CD4-positive, alpha-beta T cell treated with Interleukin-4 for 1 hour (primary cell): ENCODE results near the gene BLOC1S6.

Experiments used
- DNase-seq, 2 donors: peaks; one replicate each; pipeline ENCODE4 v3.0.0-alpha.2; 2020 to 2022

BLOC1S6 gene, protein sequence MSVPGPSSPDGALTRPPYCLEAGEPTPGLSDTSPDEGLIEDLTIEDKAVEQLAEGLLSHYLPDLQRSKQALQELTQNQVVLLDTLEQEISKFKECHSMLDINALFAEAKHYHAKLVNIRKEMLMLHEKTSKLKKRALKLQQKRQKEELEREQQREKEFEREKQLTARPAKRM

DNA sequence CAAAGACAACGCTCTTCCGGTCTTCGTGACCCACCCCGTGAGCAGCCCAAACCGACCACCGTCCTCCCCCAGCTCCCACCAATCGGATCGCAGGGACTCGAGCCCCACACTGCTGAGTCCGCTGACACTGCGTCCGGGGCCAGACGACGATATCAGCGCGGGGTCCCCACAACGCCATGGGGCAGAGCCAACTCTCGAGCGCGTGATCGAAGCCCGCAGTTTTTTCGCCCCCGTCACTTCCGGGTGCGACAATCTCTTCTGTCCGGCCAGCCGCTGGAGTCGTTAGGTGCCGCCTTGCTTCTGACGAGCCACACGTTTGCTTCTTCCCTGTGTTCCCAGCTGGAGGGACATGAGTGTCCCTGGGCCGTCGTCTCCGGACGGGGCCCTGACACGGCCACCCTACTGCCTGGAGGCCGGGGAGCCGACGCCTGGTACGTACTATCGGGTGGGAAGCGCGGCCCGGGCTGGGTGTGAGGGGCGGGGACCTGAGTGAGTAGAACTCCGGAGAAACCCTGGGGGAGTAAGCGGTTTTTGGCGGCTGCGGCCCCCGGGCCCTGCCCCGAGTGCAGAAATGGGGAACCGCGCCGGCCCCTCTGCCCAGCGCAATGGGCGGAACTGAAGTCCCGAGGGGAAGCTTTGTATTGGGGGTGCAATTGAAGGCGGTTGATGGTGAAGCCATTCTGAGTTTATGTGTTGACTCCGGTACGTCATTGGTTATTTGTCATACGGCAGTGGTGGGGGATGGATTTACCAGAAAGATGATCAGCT lies at the start of gene BLOC1S6:
Gene BLOC1S6 (plus strand): TSS at position 285 of the 768 bp plus-strand sequence. CDS start 65 bp downstream, at position 350.
- DNase-seq = peak; percentile 93

DNA sequence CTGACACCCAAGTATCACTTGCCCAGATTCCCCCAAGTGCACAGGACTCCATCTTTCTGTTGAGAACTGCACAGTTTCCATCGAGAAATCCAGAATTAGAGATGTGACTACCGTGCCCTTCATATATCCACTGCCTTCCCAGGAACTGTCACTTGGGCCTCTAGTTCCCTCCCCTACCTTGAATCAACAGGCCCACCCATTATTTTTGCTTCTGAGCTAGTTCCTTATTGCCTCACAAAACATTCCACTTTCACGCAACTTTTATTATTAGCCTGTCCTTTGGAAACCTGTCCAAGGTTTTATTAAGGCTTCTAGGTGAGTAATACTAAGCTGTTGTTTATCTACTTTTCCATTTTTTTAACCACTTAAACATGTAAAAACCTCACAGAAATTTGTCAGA lies 47.5 kb upstream of the BLOC1S6 start:
- DNase-seq = no peak

DNA sequence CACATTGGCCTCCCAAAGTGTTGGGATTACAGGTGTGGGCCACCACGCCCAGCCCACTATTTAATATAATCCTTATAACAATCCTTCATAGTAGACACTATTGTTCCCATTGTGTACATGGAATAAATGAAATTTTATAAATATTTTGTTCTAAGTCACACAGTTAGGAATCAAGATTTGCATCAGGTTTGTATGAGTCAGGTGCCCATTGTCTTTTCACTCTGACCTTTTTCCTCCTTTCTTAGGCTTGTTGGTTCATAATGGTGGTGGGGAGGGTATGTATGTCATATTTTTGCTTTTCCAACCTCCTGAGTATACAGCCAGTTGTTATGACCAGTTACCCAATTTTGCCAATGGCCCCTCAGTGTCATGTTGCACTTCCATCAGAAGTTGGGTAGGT lies 46.6 kb upstream of the BLOC1S6 start:
- DNase-seq = no peak

DNA sequence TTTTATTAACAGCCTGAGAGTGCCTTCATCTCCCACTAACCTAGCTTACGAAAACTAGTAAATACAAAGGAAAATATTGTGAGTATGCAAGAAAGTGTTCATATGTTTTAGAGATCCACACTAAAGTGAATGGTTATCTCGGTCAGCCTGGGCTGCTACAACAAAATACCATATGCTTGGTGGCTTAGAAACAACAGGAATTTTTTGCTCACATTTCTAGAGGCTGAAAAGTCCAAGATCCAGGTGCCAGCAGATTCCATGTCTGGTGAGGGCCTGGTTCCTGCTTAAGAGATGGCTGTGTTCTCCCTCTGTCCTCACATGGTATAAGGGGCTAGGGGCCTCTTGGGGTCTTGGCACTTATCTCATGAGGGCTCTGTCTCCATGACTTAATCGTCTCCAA lies 44.1 kb upstream of the BLOC1S6 start:
- DNase-seq = no peak

DNA sequence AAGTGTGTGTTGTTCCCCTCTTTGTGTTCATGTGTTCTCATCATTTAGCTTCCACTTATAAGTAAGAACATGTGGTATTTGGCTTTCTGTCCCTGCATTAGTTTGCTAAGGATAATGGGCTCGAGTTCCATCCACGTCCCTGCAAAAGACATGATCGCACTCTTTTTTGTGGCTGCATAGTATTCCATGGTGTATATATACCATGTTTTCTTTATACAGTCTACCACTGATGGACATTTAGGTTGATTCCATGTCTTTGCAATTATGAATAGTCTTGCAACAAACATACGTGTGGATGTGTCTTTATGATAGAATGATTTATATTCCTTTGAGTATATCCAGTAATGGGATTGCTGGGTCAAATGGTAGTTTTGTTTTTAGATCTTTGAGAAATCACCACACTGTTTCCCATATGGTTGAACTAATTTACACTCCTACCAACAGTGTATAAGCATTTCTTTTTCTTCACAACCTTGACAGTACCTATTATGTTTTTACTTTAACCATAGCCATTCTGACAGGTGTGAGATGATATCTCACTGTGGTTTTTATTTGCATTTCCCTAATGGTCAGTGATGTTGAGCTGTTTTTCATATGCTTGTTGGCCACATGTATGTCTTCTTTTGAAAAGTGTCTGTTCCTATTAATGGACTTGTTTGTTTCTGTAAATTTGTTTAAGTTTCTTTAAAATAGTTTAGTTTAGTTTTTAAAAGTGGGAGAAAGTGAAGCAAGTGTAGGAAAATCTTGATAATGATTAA lies 42.7 kb upstream of the BLOC1S6 start:
- DNase-seq = no peak

DNA sequence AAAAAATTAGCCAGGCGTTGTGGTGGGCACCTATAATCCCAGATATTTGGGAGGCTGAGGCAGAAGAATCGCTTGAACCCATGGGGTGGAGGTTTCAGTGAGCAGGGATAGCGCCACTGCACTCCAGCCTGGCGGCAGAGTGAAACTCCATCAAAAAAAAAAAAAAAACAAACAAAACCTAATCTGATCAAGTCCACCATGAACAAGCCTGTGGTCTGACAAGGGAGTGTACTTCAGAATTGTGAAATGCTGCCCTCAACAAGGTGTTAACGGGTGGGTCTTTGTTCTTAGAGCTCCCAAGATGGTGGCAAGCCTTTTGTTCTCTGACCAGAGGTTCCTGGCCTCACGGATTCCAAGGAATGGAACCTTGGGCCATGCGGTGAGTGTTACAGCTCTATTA lies 40.4 kb upstream of the BLOC1S6 start:
- no peak for DNase-seq

DNA sequence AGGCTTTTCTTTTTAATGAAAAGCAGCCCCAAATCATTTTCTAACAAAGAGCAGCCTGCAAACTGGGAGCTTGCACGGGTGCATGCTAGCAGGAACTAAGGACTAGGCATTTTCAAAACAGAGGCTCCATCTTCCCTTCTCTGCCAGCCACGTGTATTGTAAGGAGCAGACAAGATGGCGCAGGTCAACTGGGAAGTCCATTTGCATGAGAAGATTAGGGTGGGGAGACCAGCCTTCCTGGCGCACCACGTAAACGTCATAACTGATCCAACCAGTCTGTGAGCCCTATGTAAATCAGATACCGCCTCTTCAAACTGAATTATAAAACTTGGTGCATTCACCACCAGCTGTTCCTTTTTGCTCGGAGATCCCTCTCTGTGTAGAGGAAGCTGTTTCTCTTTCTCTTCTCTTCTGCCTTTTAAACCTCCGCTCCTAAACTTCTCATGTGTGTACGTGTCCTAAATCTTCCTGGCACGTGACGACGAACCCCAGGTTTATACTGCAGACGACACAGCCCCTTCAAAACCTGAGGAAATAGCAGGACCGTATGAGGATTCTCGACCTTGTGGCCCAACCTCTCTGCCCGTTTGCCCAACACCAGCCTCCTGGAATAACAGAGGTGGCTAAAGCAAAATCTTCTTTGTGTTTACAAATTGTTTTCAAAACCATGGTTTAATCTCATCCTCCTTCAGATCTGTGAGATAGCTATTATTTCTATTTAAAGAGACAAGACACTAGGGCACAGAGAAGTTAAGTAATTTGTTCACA lies 38.2 kb upstream of the BLOC1S6 start:
- no peak for DNase-seq

DNA sequence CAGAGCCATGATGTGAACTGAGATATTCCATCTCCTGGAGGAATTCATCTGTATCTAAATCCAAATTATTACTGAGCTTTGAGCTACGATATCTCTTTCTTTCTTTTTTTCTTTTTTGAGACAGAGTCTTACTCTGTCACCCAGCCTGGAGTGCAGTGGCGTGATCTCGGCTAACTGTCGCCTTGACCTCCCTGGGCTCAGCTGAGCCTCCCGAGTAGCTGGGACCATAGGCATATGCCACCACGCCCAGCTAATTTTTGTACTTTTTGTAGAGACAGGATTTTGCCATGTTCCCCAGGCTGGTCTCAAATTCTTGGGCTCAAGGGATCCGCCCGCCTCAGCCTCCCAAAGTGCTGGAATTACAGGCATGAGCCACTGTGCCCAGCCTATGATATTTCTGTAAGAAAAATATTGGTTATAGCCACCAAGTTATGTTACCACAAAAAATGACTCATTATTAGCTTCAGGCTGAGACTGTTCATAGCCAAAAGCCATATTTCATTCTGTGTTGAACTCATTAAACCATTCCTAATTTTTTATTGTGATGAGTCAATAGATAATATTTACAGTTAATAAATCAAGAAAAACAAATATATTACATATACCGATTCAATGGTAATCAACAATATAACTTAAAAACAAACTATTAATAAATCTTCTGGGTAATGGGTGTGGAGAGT lies 37.5 kb upstream of the BLOC1S6 start:
- no peak for DNase-seq

DNA sequence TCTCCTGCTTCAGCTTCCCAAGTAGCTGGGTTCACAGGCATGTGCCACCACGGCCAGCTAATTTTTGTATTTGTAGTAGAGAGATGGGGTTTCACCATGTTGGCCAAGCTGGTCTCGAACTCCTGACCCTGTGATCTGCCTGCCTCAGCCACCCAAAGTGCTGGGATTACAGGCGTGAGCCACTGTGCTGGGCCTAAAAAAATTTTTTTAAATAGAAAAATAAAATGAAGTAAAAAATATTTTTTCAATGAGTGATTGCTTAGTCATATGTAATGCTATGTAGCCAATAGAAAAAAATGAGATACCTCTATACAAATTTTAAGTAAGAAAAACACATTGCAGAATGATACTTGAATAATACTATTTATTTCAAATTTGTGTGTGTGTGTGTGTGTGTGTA lies 36.7 kb upstream of the BLOC1S6 start:
- no peak for DNase-seq

DNA sequence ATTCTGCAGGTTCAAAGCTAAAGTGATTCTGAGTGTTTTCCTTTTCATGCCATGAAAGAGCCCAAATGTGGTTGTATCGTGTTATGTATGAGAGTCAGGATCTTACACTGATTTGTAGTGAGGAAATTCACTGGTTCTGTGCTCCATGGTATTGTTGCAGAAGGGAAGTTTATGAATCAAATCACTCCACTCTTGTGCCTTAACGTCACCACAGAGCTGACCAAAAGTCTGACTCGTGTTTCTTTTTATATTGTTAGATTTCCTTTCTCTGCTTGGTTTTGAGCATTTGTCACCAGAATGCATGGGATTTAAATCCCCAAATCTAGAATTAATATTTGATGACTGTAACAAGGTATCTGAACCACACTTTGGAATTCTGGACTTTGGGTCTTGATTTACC lies 35.5 kb upstream of the BLOC1S6 start:
- DNase-seq = no peak

DNA sequence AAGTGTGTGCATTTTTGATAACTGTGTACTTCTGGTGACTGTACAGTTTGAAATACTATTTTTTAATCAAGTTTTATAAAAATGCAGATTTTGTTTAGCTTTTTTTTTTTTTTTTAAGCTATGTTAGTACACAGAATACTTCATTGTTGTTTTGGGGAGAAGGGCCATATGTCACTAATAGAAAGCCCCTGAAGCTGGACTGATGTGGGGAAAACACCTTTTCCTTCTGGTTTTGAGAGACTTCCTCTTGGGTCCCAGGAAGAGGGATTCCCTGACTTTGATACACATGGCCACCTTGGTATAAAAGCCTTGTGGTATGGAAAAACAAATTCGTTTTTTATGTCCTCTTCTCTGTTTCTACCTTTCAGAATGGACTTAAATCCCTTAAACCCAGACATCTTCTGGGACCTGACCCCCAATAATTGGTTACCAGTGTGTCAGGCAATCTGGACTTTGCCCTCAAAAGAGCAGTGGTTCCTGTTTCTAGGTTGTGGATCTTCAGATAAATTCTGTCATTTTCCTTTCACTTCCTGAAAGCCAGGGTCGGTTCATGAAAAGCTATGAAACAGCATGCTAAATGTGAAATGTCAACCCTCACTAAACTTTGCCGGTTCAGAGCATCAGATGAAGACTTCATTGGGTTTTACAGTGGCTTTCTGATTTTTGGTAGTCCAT lies 31.1 kb upstream of the BLOC1S6 start:
- DNase-seq = no peak

DNA sequence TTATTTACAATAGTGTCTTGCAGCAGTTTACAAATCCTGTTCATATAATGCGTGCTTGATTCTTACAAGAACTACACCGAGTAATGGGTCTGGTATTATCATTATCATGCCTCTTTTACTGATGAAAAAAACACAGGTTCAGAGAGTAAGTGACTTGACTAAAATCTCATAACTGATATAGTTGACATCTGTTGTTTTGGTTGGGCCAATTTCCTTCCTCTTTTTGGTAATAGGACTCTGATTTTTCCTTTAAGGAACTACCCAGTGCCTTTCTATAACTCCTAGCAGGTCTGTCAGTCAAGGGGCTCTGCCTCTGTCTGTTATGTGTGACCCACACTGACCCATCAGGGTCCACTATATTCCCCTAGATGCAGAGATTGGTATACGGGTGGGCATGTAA lies 14.6 kb upstream of the BLOC1S6 start:
- DNase-seq = no peak

DNA sequence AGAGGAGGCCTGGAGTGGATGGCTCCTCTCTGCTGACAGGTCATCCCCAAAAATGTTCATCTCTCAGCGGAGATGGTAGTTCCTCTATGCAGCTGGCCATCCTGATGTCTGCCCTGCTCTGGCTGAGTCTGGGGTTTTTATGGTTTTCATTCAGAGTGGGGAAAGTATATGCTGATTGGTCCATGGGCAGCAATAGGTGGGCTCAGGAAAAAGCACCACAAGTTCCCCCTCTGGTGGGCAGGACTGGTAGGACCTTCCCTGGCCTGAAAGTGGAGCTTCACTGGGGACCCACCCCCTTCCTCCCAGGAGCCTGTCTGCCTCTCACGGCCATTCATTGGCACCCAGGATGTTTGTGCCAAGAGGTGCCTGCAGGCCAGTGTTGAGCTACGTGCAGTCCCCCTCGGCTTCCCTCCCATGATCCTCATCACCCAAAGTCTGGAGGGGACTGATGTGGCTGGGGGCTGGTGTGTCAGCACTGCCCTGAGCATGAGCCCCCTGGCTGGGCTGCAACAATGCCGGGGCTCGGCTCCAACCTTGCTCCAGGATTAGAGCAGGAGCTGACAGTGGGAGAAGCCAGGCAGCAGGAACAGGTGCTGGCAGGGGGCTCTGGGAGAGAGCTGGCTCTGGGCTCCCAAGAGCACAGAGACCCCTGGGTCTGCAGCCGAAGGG lies 13.1 kb upstream of the BLOC1S6 start:
- DNase-seq = peak in 1 of 2 donors; percentile 18

DNA sequence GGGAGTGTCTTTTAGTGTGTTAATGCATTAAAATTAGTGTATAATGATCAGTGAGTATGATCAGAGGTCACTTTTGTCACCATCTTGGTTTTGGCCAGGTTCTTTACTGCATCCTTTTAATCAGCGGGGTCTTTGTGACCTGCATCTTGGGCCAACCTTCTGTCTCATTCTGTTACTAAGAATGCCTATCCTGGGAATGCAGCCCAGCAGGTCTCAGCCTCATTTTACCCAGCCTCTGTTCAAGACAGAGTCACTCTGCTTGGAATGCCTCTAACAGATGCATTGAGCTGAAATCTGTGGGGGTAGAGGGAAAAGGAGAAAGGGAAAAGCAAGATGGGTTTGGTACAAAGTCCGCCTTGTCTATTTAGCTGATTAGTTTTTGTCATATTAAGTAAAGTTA lies 5.3 kb upstream of the BLOC1S6 start:
- no peak for DNase-seq

DNA sequence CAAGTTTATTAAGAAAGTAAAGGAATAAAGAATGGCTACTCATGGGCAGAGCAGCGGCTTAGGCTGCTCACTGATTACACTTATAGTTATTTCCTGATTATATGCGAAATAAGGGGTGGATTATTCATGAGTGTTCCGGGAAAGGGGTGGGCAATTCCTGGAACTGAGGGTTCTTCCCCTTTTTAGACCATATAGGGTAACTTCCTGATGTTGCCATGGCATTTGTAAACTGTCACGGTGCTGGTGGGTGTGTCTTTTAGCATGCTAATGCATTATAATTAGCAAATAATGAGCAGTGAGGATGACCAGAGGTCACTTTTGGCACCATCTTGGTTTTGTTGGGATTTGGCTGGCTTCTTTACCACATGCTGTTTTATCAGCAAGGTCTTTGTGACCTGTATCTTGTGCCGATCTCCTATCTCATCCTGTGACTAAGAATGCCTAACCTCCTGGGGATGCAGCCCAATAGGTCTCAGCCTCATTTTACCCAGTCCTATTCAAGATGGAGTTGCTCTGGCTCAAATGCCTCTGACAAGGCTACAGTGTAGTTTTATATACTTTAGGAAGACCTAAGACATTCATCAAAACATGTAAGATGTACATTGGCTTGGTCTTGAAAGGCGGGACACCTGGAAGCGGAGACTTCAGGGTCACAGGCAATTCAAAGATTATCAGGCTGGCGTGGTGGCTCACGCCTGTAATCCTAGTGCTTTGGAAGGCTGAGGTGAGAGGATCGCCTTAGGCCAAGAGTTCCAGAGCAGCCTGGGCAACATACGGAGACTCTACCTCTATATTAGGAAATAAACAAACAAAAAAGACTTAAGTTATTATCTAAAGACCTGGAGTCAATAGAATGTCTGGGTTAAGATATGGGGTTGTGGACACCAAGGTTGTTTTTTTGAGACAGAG lies 3.2 kb upstream of the BLOC1S6 start:
- peak; percentile 35 to 78 for DNase-seq

DNA sequence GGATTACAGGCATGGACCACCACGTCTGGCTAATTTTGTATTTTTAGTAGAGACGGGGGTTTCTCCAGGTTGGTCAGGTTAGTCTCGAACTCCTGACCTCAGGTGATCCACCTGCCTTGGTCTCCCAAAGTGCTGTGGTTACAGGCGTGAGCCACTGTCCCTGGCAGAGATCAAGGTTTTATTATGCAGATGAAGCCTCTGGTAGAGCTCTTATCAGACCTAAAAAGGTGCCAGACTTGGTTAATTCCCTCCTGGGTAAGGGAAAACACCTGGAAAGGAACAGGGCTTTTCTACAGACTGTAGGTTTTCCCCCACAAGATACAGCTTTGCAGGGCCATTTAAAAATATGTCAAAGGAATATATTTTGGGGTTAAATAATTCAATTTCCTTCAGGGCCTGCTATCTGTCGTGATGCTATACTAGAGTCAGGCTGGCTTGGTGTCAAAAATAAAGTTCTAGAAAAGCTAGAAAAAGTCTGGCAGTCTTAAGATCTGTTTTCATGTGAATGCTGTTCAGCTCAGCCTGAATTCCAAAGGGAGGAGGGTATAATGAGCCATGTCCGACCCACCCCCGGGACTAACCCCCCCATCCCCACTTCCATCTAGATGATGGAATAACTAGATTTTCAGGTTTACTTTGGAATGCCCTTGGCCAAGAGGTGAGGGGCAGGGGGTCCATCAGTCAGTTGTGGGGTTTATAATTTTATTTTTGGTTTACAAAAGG lies 1.9 kb upstream of the BLOC1S6 start:
- no peak for DNase-seq

DNA sequence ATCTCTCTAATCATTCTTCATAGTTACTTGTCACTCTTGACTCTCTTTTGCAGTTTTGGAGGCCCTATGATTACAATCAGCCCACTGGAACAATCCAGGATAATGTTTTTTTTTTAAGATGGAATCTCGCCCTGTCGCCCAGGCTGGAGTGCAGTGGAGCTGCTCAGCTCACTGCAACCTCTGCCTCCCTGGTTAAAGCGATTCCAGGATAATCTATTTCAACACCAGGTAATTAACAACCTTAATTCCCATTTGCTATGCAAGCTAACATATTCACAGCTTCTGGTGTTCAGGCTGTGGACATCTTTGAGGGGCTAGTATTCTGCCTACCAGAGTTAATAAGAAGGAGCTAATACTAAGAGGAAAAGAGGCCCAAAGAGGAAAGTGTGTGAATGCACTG lies 1.1 kb upstream of the BLOC1S6 start:
- DNase-seq = no peak

DNA sequence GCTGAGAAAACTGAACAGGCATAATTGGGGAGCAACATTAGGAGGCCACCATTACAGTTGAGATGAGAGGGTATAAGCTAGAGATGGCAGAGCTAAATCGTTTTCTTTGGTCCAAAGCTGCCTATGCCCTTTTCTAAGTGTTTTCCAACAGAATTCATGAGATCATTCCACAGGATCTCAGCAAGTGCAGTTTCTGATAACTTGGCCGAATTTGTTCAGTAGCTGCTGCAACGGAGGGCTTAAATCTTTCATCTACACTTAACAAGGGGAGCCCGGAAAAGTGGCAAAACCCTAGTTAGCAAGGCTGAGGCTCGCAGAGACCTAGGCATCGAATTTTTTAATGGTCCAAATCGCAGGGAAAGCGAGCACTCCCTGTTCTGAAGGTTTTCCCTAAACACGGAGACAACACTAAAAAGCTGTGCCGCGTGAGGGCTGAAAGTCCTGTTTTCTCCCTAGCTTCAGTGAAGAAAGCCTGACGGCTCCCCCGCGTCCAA lies 531 bp upstream of the BLOC1S6 start:
- no peak for DNase-seq

DNA sequence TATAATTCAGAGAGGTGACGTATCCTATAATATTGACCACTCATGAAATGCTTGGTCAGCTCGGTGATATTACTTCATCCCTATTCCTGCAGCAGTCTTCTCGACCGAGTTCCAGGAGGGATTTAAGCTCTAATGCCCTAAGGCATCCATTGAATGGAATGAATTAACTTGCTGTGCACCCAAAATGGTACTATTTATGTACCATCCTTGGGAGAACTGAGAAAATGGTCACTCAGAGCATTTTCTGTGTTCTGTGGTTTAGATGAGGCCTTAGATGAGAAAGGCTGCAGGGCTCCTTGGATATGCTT lies 638 bp downstream of the BLOC1S6 start:
- DNase-seq = no peak
